Fibroblast of upper back skin (primary cell): ENCODE data around the gene RELA.

Source experiments
- DNase-seq: peaks from one replicate; pipeline ENCODE4 v3.0.0-alpha.2; 2013

Gene RELA

DNA sequence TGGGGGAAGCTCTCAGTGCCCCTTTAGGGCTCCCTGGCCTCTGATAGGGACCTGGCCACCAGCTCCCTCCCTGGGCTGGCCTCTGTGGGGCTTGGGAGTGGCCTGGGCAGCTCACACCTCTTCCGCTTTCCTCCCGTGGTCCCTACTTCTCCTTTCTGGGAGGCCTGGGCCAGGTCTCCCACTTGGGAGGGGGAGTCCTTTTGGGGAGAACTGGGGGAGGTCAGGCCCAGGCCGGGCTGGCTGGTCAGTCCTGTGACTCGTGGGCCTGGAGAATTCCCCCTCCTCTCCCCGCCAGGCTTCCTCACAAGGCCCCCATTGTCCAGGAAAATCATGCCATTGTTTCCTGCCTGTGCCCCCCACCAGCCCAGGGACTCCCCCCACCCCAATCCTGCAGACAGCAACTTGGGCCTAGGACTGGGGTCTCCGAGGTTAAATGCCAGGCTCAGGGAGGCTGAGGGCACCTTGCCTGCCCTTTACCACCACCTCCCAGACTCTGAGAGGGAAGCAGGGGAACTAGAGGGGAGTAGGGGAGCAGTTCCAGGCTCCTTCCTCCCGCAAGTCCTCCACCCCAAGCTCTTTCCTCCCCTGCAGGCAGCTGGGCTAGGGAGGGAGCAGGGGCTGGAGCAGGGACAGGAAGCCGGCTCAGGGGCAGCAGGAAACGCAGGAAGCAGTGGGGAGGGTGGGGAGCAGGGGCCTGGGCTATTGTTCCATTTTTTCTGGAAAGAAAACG, 51.5 kb downstream of the RELA start:
- no peak for DNase-seq

GRCh38 chr11:65610404-65610803, 52.3 kb downstream of the RELA start:
- DNase-seq: no peak

DNA sequence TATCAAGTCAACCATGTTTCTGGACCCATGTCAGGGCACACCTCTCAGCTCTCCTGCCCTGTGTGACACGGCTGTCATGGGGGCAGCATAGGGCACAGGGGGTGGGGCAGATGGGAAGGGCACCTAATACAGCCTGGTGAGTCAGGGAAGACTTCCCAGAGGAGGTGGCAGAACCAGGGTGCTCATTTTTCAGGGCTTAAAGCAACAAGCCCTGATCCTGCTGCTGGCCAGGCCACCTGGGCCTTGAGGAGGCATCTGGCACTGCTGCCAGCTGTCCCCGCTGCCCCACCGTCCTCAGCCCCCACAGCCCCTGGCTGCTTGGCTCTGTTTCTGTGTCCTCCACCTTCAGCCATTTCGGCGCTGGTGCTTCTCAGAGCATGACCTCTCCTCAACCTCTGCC, 53.1 kb downstream of the RELA start:
- no peak for DNase-seq

DNA sequence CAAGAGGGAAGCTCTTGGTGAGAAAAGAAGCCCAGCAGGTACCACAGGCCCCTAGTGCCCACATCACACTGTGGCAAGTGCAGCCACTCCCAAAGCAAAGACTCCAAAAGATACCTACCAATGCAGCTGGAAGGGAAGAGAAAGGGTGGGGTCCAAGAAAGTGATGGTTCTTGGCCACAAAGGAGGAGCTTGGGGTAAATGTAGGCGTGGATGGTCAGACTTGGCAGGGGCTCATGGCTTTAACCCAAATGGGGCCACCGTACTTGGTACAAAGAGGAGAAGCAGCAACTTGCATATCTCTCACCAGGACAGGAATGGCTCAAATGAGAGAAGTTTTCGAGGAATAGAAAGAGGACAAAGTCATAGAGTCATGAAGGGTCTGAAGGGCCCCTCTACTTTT, 53.5 kb downstream of the RELA start:
- no peak for DNase-seq

GRCh38 chr11:65607614-65608426, 54.9 kb downstream of the RELA start:
- DNase-seq: no peak

DNA sequence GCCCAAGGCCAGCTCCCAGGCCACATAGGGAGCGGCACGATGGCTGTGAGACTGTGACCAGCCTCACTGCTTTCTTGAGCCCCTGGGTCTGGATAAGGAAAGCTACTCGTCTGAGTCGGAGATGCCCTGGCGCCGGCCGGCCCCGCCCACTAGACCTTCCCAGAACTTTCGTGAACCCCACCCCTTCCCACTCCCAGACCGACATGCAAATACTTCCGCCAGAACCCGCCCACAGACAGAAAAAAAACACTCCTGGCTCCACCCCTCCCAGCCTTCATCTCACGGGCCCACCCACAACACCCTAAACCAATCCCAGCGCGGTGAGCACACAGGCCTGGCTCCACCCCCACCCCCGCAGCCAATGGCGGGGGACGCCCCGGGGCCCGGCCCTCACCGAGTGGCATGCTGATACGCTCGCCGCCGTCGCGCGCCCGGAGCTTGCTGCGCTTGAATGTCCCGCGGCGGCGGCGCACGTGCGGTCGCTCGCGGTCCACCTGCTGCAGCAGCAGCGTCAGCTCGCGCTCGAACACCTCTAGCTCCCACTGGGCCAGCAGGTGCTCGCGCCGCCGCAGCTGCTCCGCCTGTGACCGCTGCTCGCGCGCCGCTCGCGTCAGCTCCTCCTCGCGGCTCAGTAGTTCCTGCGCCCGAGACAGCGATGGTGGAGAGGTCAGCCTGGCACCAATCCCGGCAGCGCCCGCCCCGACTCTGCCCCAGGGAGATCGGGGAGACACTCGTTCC, 55.7 kb downstream of the RELA start:
- peak; percentile 96 for DNase-seq

- no peak for DNase-seq
Observed at GRCh38 chr11:65604258-65604657, 58.5 kb downstream of the RELA start.
